ENCODE results near the gene INO80B. TPM values are rescaled to one million over a fixed set of nuclear protein-coding genes. Genes with fewer than 3 reads are reported as not detected.
A peak's percentile ranks its signal among the peaks of the same experiment; 100 is the strongest.

The INO80B gene
- total and polyA plus RNA-seq, 9 of the 15 experiments (the other 6 are each of a cell fraction or from before 2014, with no cell fraction given) = 0.41 to 22.6 (median 9.0) TPM

DNA sequence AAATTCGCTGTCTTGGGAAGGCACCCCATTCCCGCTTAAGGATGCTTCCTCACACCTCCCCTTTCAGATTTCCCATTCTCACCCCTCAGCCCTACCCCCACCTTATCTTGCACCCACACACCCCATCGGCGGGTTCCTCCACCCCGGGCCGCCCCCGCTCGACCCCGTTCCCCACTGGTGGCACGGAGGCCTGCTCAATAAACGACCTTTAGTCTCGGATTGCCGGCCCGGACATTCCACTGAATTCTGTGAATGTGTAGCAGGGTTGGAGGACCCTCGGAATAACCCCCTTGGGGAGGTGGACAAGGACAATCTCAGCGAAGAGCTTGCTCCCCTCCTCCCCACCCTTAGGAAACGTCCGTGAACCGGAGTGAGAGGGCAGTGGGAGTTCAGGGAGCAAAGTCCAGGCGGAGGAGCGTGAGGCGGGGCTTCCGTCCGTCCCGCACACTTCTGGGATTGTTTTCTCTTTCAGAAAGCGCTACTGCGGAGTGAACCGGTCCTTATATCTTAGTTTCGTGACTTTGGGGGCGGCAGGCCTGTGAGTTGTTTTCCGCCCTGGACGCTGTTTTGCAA is 47.3 kb downstream of the INO80B start (continued):
- TF ChIP-seq SRSF9 (IDR thresholded peaks at IDR 0.05; ENCODE audit: borderline replicate concordance, low read depth, low read length) (no peak), EGR1 (conservative IDR thresholded peaks at IDR 0.05) (peak; percentile 94), MEF2A (IDR thresholded peaks at IDR 0.05; ENCODE audit: control insufficient read depth, low read depth, low read length) (no peak), POLR3A (IDR thresholded peaks at IDR 0.05; ENCODE audit: borderline replicate concordance, extremely low read depth, insufficient read depth, insufficient read length) (no peak), CTBP1 (IDR thresholded peaks at IDR 0.05; ENCODE audit: borderline replicate concordance) (no peak), RFX7 (CRISPR knock-in tag; IDR thresholded peaks at IDR 0.05) (no peak), CBX3 (IDR thresholded peaks at IDR 0.05; ENCODE audit: borderline replicate concordance in 1 of 2, low read length in 2 of 2) (no peak), SP1 (CRISPR knock-in tag; IDR thresholded peaks at IDR 0.05) (no peak), KAT7 (CRISPR knock-in tag; IDR thresholded peaks at IDR 0.05; ENCODE audit: borderline replicate concordance) (0 out of 2 replicates have a peak, but pooled peaks have one; percentile 4), TCF7L2 (IDR thresholded peaks at IDR 0.05; ENCODE audit: low read depth, low read length) (no peak), SMARCE1 (IDR thresholded peaks at IDR 0.05) (no peak), SOX6 (IDR thresholded peaks at IDR 0.05) (no peak), RCOR1 (IDR thresholded peaks at IDR 0.05; ENCODE audit: borderline replicate concordance in 1 of 2, low read depth in 2 of 2, low read length in 2 of 2) (peak in 1 of 2 experiments; percentile 22; a peak in 1 of 4 replicates), TEAD2 (tag; IDR thresholded peaks at IDR 0.05) (no peak)
- TF ChIP-seq, protein P1, sequence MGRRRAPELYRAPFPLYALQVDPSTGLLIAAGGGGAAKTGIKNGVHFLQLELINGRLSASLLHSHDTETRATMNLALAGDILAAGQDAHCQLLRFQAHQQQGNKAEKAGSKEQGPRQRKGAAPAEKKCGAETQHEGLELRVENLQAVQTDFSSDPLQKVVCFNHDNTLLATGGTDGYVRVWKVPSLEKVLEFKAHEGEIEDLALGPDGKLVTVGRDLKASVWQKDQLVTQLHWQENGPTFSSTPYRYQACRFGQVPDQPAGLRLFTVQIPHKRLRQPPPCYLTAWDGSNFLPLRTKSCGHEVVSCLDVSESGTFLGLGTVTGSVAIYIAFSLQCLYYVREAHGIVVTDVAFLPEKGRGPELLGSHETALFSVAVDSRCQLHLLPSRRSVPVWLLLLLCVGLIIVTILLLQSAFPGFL (CRISPR knock-in tag; IDR thresholded peaks at IDR 0.05) = no peak
- TF ChIP-seq, protein P2, sequence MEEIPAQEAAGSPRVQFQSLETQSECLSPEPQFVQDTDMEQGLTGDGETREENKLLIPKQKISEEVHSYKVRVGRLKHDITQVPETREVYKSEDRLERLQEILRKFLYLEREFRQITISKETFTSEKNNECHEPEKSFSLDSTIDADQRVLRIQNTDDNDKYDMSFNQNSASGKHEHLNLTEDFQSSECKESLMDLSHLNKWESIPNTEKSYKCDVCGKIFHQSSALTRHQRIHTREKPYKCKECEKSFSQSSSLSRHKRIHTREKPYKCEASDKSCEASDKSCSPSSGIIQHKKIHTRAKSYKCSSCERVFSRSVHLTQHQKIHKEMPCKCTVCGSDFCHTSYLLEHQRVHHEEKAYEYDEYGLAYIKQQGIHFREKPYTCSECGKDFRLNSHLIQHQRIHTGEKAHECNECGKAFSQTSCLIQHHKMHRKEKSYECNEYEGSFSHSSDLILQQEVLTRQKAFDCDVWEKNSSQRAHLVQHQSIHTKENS (CRISPR knock-in tag; IDR thresholded peaks at IDR 0.05) = no peak
- TF ChIP-seq, protein P3, sequence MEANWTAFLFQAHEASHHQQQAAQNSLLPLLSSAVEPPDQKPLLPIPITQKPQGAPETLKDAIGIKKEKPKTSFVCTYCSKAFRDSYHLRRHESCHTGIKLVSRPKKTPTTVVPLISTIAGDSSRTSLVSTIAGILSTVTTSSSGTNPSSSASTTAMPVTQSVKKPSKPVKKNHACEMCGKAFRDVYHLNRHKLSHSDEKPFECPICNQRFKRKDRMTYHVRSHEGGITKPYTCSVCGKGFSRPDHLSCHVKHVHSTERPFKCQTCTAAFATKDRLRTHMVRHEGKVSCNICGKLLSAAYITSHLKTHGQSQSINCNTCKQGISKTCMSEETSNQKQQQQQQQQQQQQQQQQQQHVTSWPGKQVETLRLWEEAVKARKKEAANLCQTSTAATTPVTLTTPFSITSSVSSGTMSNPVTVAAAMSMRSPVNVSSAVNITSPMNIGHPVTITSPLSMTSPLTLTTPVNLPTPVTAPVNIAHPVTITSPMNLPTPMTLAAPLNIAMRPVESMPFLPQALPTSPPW (CRISPR knock-in tag; IDR thresholded peaks at IDR 0.05) = peak; percentile 62
- TF ChIP-seq, protein P4, sequence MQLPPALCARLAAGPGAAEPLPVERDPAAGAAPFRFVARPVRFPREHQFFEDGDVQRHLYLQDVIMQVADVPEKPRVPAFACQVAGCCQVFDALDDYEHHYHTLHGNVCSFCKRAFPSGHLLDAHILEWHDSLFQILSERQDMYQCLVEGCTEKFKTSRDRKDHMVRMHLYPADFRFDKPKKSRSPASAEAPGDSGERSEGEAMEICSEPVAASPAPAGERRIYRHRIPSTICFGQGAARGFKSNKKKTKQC (CRISPR knock-in tag; IDR thresholded peaks at IDR 0.05) = no peak
- TF ChIP-seq, protein P5, sequence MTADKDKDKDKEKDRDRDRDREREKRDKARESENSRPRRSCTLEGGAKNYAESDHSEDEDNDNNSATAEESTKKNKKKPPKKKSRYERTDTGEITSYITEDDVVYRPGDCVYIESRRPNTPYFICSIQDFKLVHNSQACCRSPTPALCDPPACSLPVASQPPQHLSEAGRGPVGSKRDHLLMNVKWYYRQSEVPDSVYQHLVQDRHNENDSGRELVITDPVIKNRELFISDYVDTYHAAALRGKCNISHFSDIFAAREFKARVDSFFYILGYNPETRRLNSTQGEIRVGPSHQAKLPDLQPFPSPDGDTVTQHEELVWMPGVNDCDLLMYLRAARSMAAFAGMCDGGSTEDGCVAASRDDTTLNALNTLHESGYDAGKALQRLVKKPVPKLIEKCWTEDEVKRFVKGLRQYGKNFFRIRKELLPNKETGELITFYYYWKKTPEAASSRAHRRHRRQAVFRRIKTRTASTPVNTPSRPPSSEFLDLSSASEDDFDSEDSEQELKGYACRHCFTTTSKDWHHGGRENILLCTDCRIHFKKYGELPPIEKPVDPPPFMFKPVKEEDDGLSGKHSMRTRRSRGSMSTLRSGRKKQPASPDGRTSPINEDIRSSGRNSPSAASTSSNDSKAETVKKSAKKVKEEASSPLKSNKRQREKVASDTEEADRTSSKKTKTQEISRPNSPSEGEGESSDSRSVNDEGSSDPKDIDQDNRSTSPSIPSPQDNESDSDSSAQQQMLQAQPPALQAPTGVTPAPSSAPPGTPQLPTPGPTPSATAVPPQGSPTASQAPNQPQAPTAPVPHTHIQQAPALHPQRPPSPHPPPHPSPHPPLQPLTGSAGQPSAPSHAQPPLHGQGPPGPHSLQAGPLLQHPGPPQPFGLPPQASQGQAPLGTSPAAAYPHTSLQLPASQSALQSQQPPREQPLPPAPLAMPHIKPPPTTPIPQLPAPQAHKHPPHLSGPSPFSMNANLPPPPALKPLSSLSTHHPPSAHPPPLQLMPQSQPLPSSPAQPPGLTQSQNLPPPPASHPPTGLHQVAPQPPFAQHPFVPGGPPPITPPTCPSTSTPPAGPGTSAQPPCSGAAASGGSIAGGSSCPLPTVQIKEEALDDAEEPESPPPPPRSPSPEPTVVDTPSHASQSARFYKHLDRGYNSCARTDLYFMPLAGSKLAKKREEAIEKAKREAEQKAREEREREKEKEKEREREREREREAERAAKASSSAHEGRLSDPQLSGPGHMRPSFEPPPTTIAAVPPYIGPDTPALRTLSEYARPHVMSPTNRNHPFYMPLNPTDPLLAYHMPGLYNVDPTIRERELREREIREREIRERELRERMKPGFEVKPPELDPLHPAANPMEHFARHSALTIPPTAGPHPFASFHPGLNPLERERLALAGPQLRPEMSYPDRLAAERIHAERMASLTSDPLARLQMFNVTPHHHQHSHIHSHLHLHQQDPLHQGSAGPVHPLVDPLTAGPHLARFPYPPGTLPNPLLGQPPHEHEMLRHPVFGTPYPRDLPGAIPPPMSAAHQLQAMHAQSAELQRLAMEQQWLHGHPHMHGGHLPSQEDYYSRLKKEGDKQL (CRISPR knock-in tag; IDR thresholded peaks at IDR 0.05; ENCODE audit: borderline replicate concordance) = no peak

All from K562 (cell line).